Activated T-cell treated with anti-CD3 and anti-CD28 coated beads, Interleukin-2, amount 50 U/mL, for 24 hours (primary cell): Measurements from ENCODE around the gene PPM1H.
"Not testable (repeated sequence)": the region's sequence is repeated elsewhere in the genome, so short reads cannot be mapped to it uniquely, and the experiment has no call there.

Experiments
- DNase-seq: peaks from one replicate; pipeline ENCODE4 v3.0.0-alpha.2; 2020
- H3K27ac Mint-ChIP-seq: 2 replicates; pipeline ENCODE4 v1.8.0; 2020; ENCODE audit warnings: mild to moderate bottlenecking, mixed read lengths
- H3K27me3 Mint-ChIP-seq: 2 replicates; pipeline ENCODE4 v1.8.0; 2020; ENCODE audit warnings: mixed read lengths
- H3K36me3 Mint-ChIP-seq: 2 replicates; pipeline ENCODE4 v1.8.0; 2020; ENCODE audit warnings: low read depth, mixed read lengths
- H3K4me1 Mint-ChIP-seq: 2 replicates; pipeline ENCODE4 v1.8.0; 2020; ENCODE audit warnings: low read depth, mixed read lengths
- H3K4me3 Mint-ChIP-seq: 2 replicates; pipeline ENCODE4 v1.8.0; 2020; ENCODE audit warnings: mild to moderate bottlenecking, moderate library complexity, mixed read lengths
- H3K9me3 Mint-ChIP-seq: 2 replicates; pipeline ENCODE4 v1.8.0; 2020; ENCODE audit warnings: mixed read lengths

PPM1H gene

GRCh38 chr12:62960324-62960723 is 25.4 kb upstream of the PPM1H start:
- Mint-ChIP-seq H3K4me1 (no peaks in the 10 kb centered on the region), H3K9me3 (no peaks in the 10 kb centered on the region)
- DNase-seq = no peak

GRCh38 chr12:62959745-62960144 is 24.8 kb upstream of the PPM1H start:
- H3K9me3 Mint-ChIP-seq = no peaks in the 10 kb centered on the region
- H3K27me3 Mint-ChIP-seq = peaks cover 5% of the 10 kb centered on the region
- H3K4me1 Mint-ChIP-seq = no peaks in the 10 kb centered on the region
- H3K36me3 Mint-ChIP-seq = no peaks in the 10 kb centered on the region
- DNase-seq = no peak
- H3K4me3 Mint-ChIP-seq = no peak overlapping the region
- no peak overlapping the region for H3K27ac Mint-ChIP-seq

More at GRCh38 chr12:62960324-62960723, 25.4 kb upstream of the PPM1H start:
- Mint-ChIP-seq H3K4me3 (no peak overlapping the region), H3K27me3 (peaks cover 5% of the 10 kb centered on the region), H3K27ac (no peak overlapping the region), H3K36me3 (no peaks in the 10 kb centered on the region)

- H3K4me3 Mint-ChIP-seq = no peak overlapping the region
- no peak for DNase-seq
- H3K4me1 Mint-ChIP-seq = no peaks in the 10 kb centered on the region
- H3K9me3 Mint-ChIP-seq = no peaks in the 10 kb centered on the region
- no peaks in the 10 kb centered on the region for H3K36me3 Mint-ChIP-seq
- no peak overlapping the region for H3K27ac Mint-ChIP-seq
- peaks cover 9% of the 10 kb centered on the region for H3K27me3 Mint-ChIP-seq
Measured at GRCh38 chr12:62957233-62957953, 22.4 kb upstream of the PPM1H start.

GRCh38 chr12:62955678-62956077 is 20.7 kb upstream of the PPM1H start:
- H3K36me3 Mint-ChIP-seq = no peaks in the 10 kb centered on the region
- no peaks in the 10 kb centered on the region for H3K9me3 Mint-ChIP-seq
- no peak overlapping the region for H3K27ac Mint-ChIP-seq
- H3K4me3 Mint-ChIP-seq = no peak overlapping the region
- H3K27me3 Mint-ChIP-seq = peaks cover 11% of the 10 kb centered on the region
- no peak for DNase-seq
- no peaks in the 10 kb centered on the region for H3K4me1 Mint-ChIP-seq

GRCh38 chr12:62950317-62950716 is 15.4 kb upstream of the PPM1H start:
- H3K27ac Mint-ChIP-seq = no peak overlapping the region
- no peaks in the 10 kb centered on the region for H3K4me1 Mint-ChIP-seq
- H3K9me3 Mint-ChIP-seq = no peaks in the 10 kb centered on the region
- no peaks in the 10 kb centered on the region for H3K36me3 Mint-ChIP-seq
- H3K4me3 Mint-ChIP-seq = no peak overlapping the region
- no peak for DNase-seq
- H3K27me3 Mint-ChIP-seq = peaks cover 8% of the 10 kb centered on the region

GRCh38 chr12:62948123-62948522 is 13.2 kb upstream of the PPM1H start:
- Mint-ChIP-seq H3K4me1 (no peaks in the 10 kb centered on the region), H3K27me3 (peaks cover 12% of the 10 kb centered on the region), H3K36me3 (no peaks in the 10 kb centered on the region), H3K9me3 (no peaks in the 10 kb centered on the region), H3K27ac (no peak overlapping the region), H3K4me3 (no peak overlapping the region)
- DNase-seq = no peak

- no peak overlapping the region for H3K4me3 Mint-ChIP-seq
- H3K9me3 Mint-ChIP-seq = no peaks in the 10 kb centered on the region
- H3K4me1 Mint-ChIP-seq = no peaks in the 10 kb centered on the region
- no peaks in the 10 kb centered on the region for H3K36me3 Mint-ChIP-seq
- no peak overlapping the region for H3K27ac Mint-ChIP-seq
- H3K27me3 Mint-ChIP-seq = peaks cover 16% of the 10 kb centered on the region
- DNase-seq = no peak
Measured at GRCh38 chr12:62947364-62947763, 12.4 kb upstream of the PPM1H start.

GRCh38 chr12:62943779-62944395 is 8.9 kb upstream of the PPM1H start:
- no peak overlapping the region for H3K4me3 Mint-ChIP-seq
- H3K27me3 Mint-ChIP-seq = peaks cover 15% of the 10 kb centered on the region
- H3K4me1 Mint-ChIP-seq = no peaks in the 10 kb centered on the region
- no peaks in the 10 kb centered on the region for H3K9me3 Mint-ChIP-seq
- no peak for DNase-seq
- no peaks in the 10 kb centered on the region for H3K36me3 Mint-ChIP-seq
- no peak overlapping the region for H3K27ac Mint-ChIP-seq

GRCh38 chr12:62942316-62942715 is 7.4 kb upstream of the PPM1H start:
- H3K36me3 Mint-ChIP-seq, H3K4me1 Mint-ChIP-seq, H3K9me3 Mint-ChIP-seq, H3K4me3 Mint-ChIP-seq, H3K27ac Mint-ChIP-seq, DNase-seq: not testable (repeated sequence)
- peaks cover 16% of the 10 kb centered on the region for H3K27me3 Mint-ChIP-seq

- Mint-ChIP-seq H3K27me3 (peaks cover 63% of the 10 kb centered on the region), H3K9me3 (no peaks in the 10 kb centered on the region), H3K27ac (no peak overlapping the region), H3K36me3 (no peaks in the 10 kb centered on the region), H3K4me3 (peak overlapping the region; percentile 76), H3K4me1 (peaks cover 11% of the 10 kb centered on the region)
- peak; percentile 46 for DNase-seq
Measured at GRCh38 chr12:62934239-62934798, 631 bp downstream of the PPM1H start.

GRCh38 chr12:62933602-62934238 is 1.2 kb downstream of the PPM1H start:
- Mint-ChIP-seq H3K4me3 (peak overlapping the region; percentile 76), H3K4me1 (peaks cover 11% of the 10 kb centered on the region), H3K27ac (no peak overlapping the region), H3K9me3 (no peaks in the 10 kb centered on the region), H3K27me3 (peaks cover 61% of the 10 kb centered on the region), H3K36me3 (no peaks in the 10 kb centered on the region)
- no peak for DNase-seq

GRCh38 chr12:62933220-62933601 is 1.7 kb downstream of the PPM1H start:
- no peaks in the 10 kb centered on the region for H3K36me3 Mint-ChIP-seq
- DNase-seq = no peak
- no peak overlapping the region for H3K27ac Mint-ChIP-seq
- peaks cover 11% of the 10 kb centered on the region for H3K4me1 Mint-ChIP-seq
- no peaks in the 10 kb centered on the region for H3K9me3 Mint-ChIP-seq
- peaks cover 60% of the 10 kb centered on the region for H3K27me3 Mint-ChIP-seq
- no peak overlapping the region for H3K4me3 Mint-ChIP-seq

- H3K9me3 Mint-ChIP-seq = no peaks in the 10 kb centered on the region
- H3K4me3 Mint-ChIP-seq = no peak overlapping the region
- no peak for DNase-seq
- H3K4me1 Mint-ChIP-seq = peaks cover 11% of the 10 kb centered on the region
- H3K36me3 Mint-ChIP-seq = no peaks in the 10 kb centered on the region
- H3K27me3 Mint-ChIP-seq = peaks cover 58% of the 10 kb centered on the region
- H3K27ac Mint-ChIP-seq = no peak overlapping the region
Measured at GRCh38 chr12:62931477-62931876, 3.5 kb downstream of the PPM1H start.

- no peaks in the 10 kb centered on the region for H3K9me3 Mint-ChIP-seq
- DNase-seq = no peak
- H3K4me1 Mint-ChIP-seq = peaks cover 11% of the 10 kb centered on the region
- H3K27ac Mint-ChIP-seq = no peak overlapping the region
- peaks cover 58% of the 10 kb centered on the region for H3K27me3 Mint-ChIP-seq
- H3K4me3 Mint-ChIP-seq = no peak overlapping the region
- no peaks in the 10 kb centered on the region for H3K36me3 Mint-ChIP-seq
Measured at GRCh38 chr12:62930546-62931425, 4.2 kb downstream of the PPM1H start.
